CD4-positive, alpha-beta T cell treated with Interleukin-15 for 1 hour (primary cell): Measurements from ENCODE around the gene CLTB.

Experiments
- DNase-seq: peaks from one replicate; pipeline ENCODE4 v3.0.0-alpha.2; 2020

The CLTB gene

GRCh38 chr5:176379881-176380280, 36.5 kb downstream of the CLTB start:
- no peak for DNase-seq

- DNase-seq = no peak
These were observed 43.1 kb downstream of the CLTB start for GRCh38 chr5:176373100-176373818.

DNA sequence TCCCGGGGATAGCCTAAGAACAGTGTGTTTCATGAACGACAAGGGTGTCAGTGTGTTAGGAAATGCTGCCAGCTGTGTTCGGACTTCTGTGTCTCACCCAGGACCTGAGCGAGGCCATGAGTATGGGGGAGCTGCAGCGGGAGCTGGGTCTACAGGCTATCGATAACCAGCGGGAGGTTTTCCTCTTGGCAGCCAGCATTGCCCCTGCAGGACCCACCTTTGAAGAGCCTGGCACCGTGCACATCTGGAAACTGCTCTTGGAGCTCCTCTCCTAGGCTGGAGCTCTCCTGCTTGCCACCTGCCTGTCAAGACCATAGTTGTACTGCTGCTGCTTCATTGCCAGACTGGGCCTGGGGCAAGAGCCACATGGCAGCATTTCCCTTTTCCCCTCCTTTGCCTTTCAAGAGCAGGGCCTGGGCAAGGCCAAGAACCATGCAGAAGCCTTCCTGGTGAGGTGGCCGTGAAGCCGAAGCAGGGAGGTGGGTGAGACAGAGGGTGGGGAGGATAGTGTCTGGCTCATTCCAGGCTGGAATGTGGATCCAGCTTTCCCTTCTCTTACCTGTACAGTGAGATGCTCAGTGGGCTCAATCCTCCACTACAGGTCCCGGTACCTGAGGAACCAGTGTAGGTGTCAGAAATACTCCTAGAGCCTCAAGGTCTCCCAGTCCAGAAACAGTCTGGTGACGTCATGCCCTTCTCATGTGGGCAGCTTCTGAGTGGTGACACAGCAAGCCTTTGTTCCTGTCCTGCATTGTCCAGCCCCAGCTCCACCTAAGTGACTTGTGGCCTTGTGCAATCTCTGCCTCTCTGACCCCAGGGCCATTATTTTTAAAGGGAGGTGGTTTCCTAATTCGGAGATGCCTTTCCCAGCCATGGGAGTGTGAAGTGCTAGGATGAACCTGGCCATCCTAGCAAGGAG, 44.5 kb downstream of the CLTB start:
- DNase-seq = peak; percentile 38

- no peak for DNase-seq
These were observed 46.2 kb downstream of the CLTB start for GRCh38 chr5:176369934-176370711.

DNA sequence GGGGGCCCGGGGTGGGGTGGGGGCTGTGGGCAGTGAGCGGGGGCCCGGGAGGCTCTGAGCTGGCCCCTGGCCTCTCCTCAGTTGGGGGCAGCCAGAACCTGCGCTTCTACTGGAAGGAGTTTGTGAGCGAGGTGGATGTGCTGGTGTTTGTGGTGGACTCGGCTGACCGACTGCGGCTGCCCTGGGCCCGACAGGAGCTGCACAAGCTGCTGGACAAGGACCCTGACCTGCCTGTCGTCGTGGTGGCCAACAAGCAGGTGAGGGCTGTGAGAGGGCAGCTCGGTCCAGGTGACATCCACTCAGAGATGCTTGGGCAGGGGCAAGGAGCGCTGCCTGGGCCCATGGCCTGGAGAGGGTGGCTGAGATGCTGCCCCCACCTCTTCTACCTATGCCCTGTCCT, 47.6 kb downstream of the CLTB start:
- DNase-seq = no peak

DNA sequence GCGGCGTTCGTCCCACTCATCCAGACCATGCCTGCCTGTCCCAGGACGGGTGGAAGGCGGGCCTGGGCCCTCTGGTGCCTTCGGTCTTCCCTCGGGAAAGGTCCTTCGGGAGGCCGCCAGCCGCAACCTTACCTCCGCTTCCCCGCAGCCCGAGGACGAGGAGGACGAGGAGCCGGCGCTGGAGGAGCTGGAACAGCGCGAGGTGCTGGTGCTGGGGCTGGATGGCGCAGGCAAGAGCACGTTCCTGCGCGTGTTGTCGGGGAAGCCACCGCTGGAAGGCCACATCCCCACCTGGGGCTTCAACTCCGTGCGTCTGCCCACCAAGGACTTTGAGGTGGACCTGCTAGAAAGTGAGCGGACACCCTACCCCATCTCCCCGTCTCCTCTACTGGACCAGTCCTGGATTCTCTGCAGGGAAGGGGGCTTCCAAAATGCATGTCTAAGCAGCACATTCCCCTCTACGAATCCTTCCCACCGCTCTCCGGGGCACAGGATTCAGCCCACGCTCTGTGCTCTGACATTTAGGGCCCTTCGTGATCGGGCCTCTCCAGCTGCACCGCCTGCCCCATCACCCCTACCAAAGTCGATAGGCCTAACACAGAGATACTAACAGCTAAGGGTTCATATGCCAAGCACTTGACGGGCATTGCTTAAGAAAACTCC, 50.0 kb downstream of the CLTB start:
- no peak for DNase-seq

DNA sequence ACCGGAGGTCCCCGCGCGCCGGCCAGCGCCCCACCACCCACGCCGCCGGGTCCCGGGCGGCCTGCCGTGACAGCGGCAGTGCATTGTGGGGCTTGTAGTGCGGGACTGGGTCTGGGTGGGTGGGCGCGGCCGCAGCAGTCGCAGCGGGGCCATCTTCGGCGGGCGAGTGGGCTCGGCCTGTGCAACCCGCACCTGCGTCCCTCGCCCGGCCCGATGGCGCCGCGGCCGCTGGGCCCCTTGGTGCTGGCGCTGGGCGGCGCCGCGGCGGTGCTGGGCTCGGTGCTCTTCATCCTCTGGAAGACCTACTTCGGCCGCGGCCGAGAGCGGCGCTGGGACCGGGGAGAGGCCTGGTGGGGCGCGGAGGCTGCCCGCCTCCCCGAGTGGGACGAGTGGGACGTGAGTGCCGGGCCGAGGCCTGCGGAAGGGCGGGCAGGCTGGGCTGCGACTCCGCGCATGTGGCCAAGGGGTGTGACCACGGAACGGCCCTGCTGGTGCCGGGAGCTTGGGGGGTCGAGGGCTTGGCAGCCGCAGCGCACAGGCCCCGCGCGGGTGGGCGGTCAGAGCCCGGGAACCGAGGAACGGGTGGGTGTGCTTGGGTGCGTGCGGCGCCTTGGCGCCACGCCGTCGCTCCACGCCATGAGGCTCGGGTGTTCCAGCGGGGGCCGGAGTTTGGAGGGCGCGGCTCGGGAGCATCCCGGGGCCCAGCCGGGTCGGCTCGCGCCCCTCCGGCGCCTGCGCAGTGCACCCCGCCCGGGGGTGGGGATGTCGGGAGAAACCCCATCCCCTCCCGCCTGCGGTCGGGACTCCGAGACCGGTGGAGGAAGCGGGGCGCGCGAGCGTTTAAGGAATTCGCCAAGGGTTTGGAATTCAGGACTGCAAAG, 50.7 kb downstream of the CLTB start, which contains the start of gene ARL10:
TSS of gene ARL10 (plus strand) at position 137 of the 881 bp plus-strand sequence. CDS start at position 214, 77 bp downstream.
- DNase-seq = peak; percentile 44

DNA sequence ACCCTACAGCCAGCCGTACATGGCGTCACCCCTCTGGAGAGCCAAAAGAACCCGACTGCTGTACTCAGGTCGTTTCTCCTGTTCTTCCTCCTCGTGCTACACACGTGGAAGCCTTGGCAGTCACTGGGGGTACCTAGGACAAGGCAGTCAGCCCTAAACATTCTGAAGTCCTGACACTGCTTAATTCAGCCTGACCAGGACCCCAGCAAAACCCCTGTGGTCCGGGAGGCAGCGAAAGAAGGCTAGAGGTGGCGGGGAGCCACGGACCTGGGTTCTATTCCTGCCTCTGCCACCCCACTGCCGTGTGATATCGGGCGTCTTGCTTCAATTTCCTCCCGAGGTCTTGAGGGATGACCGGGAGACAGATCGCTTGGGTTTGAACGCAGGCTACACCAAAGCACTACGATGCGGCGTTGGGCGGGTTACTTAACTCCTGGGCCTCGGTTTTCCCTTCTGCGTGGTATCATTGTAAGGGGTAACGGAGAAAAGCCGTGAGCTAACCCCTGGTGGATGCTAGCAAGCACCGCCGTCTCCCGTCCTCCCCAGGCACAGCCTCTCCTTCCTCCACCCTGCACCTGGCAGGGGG, 51.5 kb downstream of the CLTB start:
- DNase-seq = no peak

DNA sequence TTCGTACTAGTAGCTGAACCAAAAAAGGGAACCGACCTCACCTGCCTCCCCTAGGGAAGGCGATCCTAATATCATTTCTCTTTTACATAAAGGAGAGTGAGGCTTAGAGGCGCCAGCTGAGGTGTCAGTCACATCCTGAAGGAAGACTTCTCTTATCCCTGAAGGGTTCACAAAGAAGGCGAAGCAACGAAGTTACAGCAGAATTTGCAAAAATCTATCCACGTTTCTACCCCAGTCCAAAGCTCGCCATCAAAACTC, 54.2 kb downstream of the CLTB start:
- no peak for DNase-seq

- peak; percentile 95 for DNase-seq
These were observed 54.7 kb downstream of the CLTB start, which contains the start of gene KIAA1191 for GRCh38 chr5:176361437-176362232. KIAA1191 (minus strand) TSS chr5:176361764; CDS start chr5:176359508, 2,256 bp downstream.

- DNase-seq = no peak
These were observed 55.4 kb downstream of the CLTB start for GRCh38 chr5:176360894-176361436.

- DNase-seq = no peak
These were observed 56.7 kb downstream of the CLTB start for GRCh38 chr5:176359658-176360057.

DNA sequence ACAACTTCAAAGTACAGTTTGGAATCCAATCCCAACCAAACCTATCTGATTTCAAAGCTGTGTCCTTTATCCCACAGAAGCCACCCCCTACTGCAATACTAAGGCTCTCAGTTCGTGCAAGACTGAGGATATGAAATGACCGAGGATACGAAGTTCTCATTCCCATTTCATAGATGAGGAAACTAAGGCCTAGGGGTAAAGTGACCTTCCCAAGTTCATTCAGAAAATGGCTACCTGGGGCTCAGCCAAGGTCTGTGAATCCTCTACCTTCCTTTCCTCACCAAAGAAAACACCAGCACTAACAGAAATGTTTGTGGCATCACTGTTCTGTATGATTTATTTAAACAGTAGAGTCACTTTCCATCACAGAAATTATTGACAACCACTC, 60.2 kb downstream of the CLTB start:
- DNase-seq = no peak

DNA sequence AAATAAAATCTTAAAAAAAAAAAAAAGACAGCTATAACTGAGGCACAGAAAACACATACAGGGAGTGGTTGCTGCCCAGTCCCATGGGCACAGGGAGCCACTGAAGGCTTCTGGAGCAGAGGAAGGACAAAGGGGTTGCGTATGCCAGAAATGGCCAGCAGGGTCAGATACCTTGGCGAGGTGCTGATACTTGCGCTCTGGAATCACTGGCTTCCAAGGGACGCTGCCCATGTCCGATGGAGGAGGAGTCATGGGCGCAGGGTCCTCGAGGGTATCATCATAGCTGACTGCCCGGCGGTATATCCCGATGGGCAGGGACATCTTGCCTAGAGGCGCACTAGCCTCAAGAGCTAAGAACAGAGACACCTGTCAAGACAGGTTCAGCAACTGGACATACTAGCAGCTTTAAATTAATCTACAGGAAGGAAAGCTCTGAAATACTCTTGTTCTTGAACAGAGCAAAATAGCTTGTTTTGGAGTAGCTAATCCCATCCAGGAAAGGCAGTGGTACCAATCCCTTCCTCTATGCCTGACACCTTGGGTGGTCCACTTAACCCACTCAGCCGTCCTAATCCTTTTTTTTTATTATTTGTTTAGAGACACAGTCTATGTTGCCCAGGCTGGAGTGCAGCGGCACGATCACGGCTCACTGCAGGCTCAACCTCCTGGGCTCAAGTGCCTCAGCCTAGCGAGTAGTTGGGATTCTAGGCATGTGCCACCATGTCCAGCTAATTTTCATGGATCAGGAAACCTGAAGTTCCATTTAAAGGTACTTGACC, 60.8 kb downstream of the CLTB start:
- DNase-seq = no peak

- no peak for DNase-seq
These were observed 62.8 kb downstream of the CLTB start for GRCh38 chr5:176353533-176353932.

DNA sequence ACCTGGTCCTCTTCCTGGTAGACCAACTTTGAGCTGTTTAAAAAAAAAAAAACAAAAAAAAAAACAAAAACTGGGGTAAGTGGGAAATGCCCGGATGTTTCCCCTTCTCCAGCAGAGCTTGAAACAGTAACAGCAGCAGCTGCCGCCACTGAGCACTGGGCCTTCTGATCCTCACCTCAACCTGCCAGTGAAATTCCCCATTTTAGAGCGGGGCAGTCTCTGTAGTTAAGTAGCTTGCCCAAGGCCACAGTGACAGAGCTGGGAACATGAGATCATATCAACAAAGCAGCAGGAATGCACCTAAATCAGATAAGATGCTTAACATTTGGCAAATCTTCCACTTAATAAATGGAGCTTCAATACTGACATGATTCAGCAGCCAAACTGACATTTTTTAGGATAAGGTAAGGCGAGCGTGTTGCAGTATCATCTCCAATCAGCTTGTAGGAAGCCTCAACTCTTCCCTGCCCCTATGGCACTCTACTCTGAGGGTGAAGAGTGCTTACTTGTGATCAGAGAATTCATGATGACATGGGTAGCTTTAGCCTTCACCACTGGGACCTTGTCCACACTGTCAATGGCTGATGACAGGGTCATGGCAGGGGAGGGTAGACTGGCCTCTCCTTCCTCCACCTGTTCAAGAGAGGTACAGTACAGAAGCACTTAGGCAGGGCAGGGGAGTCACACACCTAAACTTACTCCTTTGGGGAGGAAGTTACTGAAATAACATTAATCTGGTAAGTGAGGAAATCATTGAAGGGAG, 64.0 kb downstream of the CLTB start:
- DNase-seq = no peak

DNA sequence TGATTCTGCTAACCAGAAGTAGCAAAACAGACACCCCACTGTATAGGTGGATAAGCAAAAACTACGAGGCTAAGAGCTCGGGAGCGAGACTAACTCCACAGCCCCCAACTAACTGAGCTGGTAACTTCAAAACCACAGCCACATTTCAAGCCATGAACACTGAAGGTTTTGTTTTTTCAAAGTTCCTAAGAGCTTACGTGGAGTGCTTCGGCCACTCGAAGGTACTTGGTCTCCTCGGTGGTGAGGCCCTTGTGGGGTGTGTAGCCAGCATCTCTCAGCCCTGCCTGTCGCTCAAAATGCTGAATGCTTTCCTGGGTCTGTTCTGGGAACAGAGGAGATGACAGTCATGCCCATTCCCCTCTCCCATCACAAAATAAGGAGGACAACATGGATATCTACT, 65.9 kb downstream of the CLTB start:
- DNase-seq = no peak

GRCh38 chr5:176342766-176343458, 73.4 kb downstream of the CLTB start:
- DNase-seq = no peak
